NCI-H1930 (cell line): ENCODE results near the gene TMEM116.
"Not testable (repeated sequence)": the region's sequence is repeated elsewhere in the genome, so short reads cannot be mapped to it uniquely, and the experiment has no call there.

Experiments
- DNase-seq, 2 experiments: peaks; one replicate each; lab custom pipeline; 2025; lab: John Stamatoyannopoulos, UW

The TMEM116 gene

DNA sequence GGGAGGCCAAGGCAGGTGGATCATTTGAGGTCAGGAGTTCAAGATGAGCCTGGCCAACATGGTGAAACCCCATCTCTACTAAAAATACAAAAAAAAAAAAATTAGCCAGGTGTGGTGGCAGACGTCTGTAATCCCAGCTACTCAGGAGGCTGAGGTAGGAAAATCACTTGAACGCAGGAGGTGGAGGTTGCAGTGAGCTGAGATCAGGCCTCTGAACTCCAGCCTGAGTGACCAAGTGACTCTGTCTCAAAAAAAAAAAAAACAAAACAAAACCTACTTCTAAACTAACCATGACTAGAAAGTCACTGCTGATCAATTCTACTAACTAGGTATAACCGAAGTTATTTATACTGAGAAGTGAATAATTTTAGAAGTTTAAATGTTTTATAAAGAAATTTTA, 3.4 kb downstream of the TMEM116 start:
- not testable (repeated sequence) for DNase-seq

GRCh38 chr12:112008918-112009317, 4.0 kb downstream of the TMEM116 start:
- no peak for DNase-seq

- no peak for DNase-seq
Observed at GRCh38 chr12:112007945-112008344, 5.0 kb downstream of the TMEM116 start.

- DNase-seq: no peak
Observed at GRCh38 chr12:112005419-112006395, 7.3 kb downstream of the TMEM116 start.

DNA sequence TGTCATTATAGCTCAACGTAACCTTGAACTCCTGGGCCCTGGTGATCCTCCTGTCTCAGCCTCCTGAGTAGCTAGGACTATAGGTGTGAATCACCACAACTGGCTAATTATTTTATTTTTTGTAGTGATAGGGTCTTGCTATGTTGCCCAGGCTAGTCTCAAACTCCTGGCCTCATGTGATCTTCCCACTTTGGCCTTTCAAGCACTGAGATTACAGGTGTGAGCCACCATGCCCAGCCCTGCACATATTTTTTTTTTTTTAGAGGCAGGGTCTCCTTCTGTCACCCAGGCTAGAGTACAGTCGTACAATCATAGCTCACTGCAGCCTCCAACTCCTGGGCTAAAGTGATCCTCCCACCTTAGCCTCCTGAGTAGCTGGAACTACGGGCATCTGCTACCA, 8.9 kb downstream of the TMEM116 start:
- no peak for DNase-seq

DNA sequence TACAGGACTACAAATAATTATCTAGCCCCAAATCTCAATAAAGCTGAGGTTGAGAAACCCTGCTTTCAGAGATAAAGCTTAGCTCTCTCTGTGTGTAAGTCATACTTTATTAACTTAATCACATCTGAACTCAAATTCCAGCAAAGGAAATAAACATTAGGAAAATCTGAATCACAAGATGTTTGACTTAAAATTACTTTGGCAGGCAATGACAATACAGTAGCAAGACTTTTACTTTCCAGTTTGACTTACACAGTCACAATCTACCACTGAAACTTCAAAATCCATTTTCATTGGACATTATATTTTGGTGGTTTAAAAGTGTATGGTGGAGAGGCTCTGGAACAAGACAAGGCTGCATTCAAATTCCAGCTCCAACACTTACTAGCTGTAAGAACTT, 11.4 kb downstream of the TMEM116 start:
- no peak for DNase-seq

DNA sequence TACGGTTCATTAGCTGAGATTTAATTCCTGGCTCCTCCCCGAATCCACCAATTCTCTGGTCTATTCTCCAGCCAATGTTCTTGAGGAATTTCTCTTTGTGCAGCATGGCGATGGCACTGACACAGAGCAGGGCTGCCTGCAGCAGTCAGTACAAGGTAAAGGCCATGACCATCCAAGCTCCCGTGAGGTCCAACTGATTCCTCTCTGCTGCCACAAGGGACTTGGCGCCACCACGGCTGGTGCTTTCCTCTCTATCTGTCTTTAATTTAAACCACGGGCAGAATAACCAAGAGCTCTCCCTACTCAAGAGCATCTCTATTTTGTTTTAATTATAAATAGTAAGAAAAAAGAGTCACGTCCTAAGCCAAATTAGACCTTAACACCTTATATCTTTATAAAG, 12.1 kb downstream of the TMEM116 start:
- no peak for DNase-seq

DNA sequence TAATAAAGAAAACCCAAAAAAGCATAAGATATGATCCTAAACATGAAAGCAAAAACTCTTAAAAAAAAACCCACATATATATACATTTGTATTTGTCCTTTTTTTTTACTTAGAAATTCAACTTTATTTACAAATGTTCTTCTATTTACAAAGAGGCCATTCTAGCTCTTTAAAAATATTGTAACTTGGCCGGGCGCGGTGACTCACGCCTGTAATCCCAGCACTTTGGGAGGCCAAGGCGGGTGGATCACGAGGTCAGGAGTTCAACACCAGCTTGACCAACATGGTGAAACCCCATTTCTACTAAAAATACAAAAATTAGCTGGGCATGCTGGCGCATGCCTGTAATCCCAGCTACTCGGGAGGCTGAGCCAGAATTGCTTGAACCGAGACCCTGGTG, 13.8 kb downstream of the TMEM116 start:
- DNase-seq: not testable (repeated sequence)

DNA sequence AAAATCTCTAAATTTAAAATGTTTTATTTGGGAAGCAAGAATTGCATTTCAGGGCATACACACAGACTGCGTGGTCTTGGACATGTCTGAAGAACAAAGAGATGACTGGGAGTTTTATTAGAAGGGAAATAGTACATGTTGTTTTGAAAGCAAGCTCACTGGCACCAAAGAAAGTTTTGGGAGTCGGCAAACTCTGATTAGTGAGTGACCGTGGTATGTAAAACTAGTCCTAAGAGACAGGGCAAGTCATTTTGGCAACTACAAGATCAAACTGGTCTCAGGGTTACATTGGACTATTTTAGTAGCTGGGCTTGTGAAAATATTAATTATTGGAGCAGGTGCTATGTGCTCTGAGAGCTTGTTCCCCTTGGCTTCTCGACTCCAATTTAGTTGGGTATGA, 14.9 kb downstream of the TMEM116 start:
- DNase-seq: no peak

- no peak for DNase-seq
Observed at GRCh38 chr12:111997300-111997699, 15.7 kb downstream of the TMEM116 start.

DNA sequence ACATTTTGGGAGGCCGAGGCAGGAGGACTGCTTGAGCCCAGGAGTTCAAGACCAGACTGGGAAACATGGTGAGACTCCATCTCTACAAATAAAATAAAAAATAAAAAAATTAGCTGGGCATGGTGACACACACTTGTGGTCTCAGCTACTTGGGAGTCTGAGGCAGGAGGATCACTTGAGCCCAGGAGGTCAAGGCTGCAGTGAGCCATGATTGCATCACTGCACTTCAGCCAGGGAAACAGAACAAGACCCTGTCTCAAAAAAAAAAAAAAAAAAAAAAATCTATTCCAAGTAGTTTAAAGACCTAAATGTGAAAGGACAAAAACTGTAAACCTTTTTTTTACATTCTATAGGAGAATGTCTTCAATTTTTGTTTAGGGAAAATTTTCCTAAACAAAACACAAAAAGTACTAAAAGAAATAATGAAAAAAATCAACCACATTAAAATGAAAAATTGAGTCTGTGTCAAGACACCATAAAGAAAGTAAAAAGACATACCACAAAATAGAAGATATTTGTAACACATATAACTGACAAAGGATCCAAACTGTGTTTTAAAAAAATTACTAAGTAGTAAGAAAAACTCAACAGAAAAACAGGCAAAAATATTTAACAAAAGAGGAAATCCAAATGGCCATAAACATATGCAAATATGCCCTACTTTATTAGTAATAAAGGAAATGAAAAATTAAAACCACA, 17.0 kb downstream of the TMEM116 start:
- no peak for DNase-seq

- not testable (repeated sequence) for DNase-seq
Observed at GRCh38 chr12:111994211-111995111, 18.5 kb downstream of the TMEM116 start.

GRCh38 chr12:111993292-111994150, 19.4 kb downstream of the TMEM116 start:
- DNase-seq: no peak

DNA sequence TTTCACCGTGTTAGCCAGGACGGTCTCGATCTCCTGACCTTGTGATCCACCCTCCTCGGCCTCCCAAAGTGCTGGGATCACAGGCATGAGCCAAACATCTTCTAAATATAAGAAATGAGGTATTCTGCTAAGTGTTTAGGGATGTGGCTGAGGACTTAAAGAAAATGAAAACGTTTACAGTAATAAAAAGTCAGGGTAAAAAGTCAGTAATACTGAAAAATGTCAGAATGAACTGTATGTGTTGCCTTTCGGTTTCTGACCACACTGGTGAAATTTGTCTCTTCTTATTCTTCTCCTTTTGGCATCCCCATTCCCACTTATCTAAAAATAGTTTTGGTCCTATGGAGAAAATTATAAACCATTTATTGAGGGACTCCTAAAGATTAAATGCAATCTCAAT, 20.5 kb downstream of the TMEM116 start:
- DNase-seq: no peak

DNA sequence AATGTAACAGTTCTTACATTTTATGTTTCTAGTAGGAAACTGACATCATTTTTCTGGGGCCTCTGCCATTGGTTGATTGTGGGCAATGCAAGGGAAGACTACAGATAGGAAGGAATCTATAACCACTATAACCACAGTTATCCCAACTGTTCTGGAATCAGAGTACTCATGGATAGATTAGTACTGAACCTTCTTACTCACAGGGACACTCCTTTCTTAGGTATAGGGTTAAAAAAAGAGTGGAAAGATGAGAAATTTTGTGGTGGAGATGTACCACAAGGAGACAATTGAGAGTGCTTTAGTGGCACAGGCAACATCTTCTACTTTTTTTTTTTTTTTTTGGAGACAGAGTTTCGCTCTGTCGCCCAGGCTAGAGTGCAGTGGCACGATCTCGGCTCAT, 21.0 kb downstream of the TMEM116 start:
- DNase-seq: no peak

DNA sequence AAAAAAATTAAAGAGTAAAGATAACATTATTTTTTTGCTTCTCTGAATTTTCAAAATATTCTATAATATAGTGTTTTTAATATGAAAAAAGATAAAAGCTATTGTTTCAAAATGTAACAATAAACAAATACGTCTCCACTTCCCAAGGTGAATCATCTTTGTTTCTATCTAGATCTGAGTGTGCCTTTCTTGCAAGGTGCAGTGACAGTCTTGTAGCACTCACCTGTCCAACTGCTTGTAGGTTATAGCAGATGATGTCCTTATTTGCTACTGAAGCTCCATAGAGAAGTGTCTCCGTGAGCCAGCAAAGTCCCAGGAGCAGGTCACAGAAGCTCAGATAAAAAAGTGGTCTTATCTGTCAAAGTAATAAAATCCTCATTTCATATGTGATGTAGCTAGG, 21.4 kb downstream of the TMEM116 start:
- DNase-seq: no peak

DNA sequence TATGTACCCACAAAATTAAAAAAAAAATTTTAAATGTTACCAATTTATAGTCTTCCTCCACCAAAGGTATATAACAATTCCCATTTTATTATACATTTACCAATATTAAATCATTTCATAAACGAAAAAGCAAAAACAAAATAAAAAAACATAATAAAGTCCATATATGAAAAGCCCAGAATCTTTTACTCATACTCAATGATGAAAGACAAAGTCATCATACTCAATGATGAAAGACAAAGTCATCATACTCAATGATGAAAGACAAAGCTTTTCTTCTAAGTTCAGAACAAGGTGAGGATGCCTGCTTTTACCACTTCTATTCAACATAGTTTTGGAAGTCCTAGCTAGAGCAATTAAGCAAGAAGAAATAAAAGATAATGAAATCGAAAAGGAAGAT, 28.1 kb downstream of the TMEM116 start:
- no peak for DNase-seq

DNA sequence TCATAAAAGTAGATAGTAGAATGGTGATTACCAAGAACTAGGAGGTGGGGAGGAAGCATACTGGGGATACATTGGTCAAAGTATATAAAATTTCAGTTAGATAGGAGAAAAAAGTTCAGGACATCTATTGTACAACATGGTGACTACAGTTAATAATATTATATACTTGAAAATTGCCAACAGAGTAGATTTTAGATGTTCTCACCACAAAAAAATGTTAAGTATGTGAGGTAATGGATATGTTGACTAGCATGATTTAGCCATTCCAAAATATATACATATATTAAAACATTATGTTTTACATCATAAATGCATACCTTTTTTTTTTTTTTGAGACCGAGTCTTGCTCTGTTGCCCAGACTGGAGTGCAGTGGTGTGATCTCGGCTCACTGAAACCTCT, 31.0 kb downstream of the TMEM116 start:
- DNase-seq: no peak

GRCh38 chr12:111980598-111980997, 32.4 kb downstream of the TMEM116 start:
- DNase-seq: no peak

- DNase-seq: no peak
Observed at GRCh38 chr12:111978545-111978944, 34.4 kb downstream of the TMEM116 start.

DNA sequence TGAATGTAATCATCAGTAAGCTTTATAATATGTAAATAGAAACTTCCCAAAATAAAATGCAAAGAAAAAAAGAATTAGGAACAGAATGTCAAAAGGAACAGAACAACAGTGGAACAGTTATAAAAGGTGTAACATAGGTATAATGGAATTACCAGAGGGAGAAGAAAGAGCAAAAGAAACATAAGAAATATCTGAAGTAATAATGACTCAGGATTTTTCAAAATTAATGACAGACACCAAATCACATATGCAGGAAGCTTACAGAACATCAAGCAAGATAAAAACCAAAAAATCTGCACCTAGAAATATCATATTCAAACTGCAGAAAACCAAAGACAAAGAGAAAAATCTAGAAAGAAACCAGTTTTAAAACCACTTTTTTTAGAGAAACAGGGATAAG, 36.1 kb downstream of the TMEM116 start:
- no peak for DNase-seq
